AG04450 (cell line): Measurements from ENCODE around the gene RBKS. TPM values are rescaled to one million over a fixed set of nuclear protein-coding genes. Genes with fewer than 3 reads are reported as not detected.

Experiments used
- CTCF ChIA-PET: fragments of 300-600, 350-600 bp; formaldehyde crosslinking; extraction: SDS; loops from one replicate; lab custom pipeline; 2022; ENCODE audit warnings: antibody characterized with exemption, inconsistent platforms; lab: Charles Lee
- POLR2A ChIA-PET: fragments of 350-600 bp; formaldehyde crosslinking; extraction: SDS; loops from one replicate; lab custom pipeline; 2021; ENCODE audit warnings: antibody characterized with exemption, inconsistent platforms; lab: Yijun Ruan, JAX
- DNase-seq: peaks from one replicate; pipeline ENCODE4 v3.0.0-alpha.2; 2011; ENCODE audit warnings: low read depth, low spot score
- H3K27ac ChIP-seq: one replicate; pipeline ENCODE4 v1.5.1; 2012; ENCODE audit warnings: low read depth, low read length, control low read depth
- H3K27me3 ChIP-seq: one replicate; pipeline ENCODE4 v1.6.0; 2012; ENCODE audit warnings: low read length; ENCODE audit not compliant: control insufficient read depth, insufficient read depth
- H3K4me3 ChIP-seq: 2 replicates; pipeline ENCODE4 v1.5.1; 2011; ENCODE audit warnings: mild to moderate bottlenecking, low read depth, low read length, control low read depth
- H3K9me3 ChIP-seq: 2 replicates; pipeline ENCODE4 v1.5.1; 2012; ENCODE audit warnings: low read length; ENCODE audit not compliant: control insufficient read depth, insufficient read depth
- polyA minus RNA-seq: library from RNA; depleted of rRNA, polyadenylated mRNA; stranded (reverse); fragments of >200 nt; gene quantifications from 2 replicates; pipeline ENCODE4 v1.2.3, GENCODE V29; 2011; rRNA and poly(A)+ RNA removed
- polyA plus RNA-seq: library from polyadenylated mRNA; depleted of rRNA; stranded (reverse); fragments of >200 nt; gene quantifications from 2 replicates; pipeline ENCODE4 v1.2.3, GENCODE V29; 2011; rRNA removed
- TF ChIP-seq, protein P1 (sequence below): IDR thresholded peaks from 2 replicates; pipeline ENCODE4 v1.5.1; 2011; ENCODE audit warnings: low read depth, low read length, control low read depth, inconsistent platforms

RBKS gene
- polyA plus RNA-seq = 1.4 and 1.5 TPM in 2 replicates
- polyA minus RNA-seq = 1.0 and 1.1 TPM in 2 replicates

DNA sequence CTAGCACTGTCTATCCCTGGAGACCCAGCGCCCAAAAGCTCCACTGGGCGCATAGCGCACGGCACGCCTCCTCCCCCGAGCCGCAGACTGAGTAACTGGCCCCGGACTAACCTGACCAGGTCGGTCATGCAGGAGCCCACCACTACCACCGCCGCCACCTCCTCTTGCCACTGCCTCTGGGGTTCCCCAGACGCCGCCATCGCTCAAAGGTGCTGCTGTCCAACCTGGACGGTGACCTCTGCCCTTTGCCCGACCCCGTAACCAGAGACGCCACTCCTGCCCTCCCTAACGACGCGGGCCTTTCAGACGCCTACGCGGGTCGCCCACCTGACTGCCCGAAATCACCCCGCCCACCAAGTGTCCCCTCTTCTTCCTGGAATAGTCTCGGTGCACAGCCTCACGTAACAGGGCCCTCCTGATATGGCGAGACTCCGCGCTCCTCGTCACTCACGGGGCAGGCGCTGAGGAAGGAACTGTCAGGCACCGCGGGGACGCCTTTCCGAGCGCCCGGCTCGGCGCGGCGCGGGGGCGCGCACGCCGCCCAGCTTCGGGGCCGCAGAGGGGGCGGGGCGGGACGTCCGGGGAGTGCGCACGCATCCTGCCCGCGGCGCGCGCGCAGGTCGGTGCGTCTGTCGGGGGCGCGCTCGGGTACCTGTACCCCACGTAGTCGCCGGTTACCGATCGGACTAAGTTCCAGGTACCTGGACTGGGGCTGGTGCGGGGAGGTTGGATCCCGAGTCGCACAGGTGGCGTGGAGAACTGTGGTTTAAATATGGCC is at the start of gene RBKS, which contains the start of gene BABAM2:
Gene RBKS (minus strand): TSS at position 242 of the 778 bp plus-strand sequence. CDS start 42 bp downstream, at position 200.
Gene BABAM2 (plus strand): TSS at position 584 of the 778 bp plus-strand sequence. CDS start 3,828 bp downstream, outside the sequence.
- ChIA-PET CTCF (interaction anchor here (0.6 kb wide), 1 partner anchor 11 kb away, joined by 4 read pairs; no protein-coding TSS in a partner anchor), POLR2A (interaction anchor here (0.6 to 1.9 kb wide), 4 partner anchors 91 to 1224 kb away, joined by 4 to 6 read pairs (median 4); no protein-coding TSS in a partner anchor)
- peak within 1 kb of the TSS; percentile 88 for H3K4me3 ChIP-seq
- peak within 1 kb of the TSS; percentile 90 for H3K27ac ChIP-seq
- H3K27me3 ChIP-seq = no peaks in the 10 kb centered on the region
- H3K9me3 ChIP-seq = no peaks in the 10 kb centered on the region; the same call in 1 of the 2 replicates
- DNase-seq = peak; percentile 23
- TF ChIP-seq, protein P1, sequence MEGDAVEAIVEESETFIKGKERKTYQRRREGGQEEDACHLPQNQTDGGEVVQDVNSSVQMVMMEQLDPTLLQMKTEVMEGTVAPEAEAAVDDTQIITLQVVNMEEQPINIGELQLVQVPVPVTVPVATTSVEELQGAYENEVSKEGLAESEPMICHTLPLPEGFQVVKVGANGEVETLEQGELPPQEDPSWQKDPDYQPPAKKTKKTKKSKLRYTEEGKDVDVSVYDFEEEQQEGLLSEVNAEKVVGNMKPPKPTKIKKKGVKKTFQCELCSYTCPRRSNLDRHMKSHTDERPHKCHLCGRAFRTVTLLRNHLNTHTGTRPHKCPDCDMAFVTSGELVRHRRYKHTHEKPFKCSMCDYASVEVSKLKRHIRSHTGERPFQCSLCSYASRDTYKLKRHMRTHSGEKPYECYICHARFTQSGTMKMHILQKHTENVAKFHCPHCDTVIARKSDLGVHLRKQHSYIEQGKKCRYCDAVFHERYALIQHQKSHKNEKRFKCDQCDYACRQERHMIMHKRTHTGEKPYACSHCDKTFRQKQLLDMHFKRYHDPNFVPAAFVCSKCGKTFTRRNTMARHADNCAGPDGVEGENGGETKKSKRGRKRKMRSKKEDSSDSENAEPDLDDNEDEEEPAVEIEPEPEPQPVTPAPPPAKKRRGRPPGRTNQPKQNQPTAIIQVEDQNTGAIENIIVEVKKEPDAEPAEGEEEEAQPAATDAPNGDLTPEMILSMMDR = no peak

DNA sequence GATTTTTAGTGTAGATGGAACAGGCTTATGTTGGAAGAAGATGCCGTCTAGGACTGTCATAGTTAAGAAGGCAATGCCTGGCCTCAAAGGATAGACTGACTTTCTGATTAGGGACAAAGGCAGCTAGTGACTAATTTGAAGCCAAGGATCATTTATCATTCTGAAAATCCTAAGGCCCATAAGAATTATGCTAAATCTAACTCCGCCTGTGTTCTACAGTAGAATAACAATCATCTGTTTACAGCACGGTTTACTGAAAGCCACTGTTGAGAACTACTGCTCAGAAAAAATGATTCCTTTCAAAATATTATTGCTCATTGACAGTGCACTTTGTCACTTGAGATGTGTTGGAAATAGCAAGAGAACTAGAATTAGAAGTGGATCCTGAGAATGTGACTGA is 44.8 kb upstream of the RBKS start:
- ChIA-PET CTCF (no interaction called here), POLR2A (no interaction called here)
- Histone ChIP-seq H3K4me3 (no peak overlapping the region), H3K9me3 (no peaks in the 10 kb centered on the region), H3K27me3 (no peaks in the 10 kb centered on the region), H3K27ac (no peak overlapping the region)
- no peak for DNase-seq
- TF ChIP-seq, protein P1 = no peak

DNA sequence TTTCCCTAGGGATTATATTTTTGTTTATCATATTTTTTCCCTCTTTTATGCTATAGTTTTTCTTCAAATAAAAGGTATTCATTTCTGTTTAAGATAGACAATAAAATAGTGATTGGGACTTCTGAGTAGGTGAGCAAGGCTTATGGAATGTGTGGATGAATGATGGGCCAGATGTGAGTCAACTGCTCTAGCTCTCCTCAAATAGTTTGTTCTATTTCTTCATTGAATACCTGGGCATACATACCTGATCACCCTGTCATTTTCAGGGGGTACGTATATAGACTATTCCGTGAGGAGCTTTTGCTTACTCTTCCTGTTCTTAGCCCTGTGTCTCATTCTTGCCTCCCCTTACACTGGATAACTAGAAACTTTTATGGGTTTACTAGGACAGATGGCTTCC is 42.2 kb upstream of the RBKS start:
- Histone ChIP-seq H3K27me3 (no peaks in the 10 kb centered on the region), H3K9me3 (no peaks in the 10 kb centered on the region), H3K4me3 (no peak overlapping the region), H3K27ac (no peak overlapping the region)
- TF ChIP-seq, protein P1 = no peak
- ChIA-PET CTCF (no interaction called here), POLR2A (interaction anchor here (0.5 kb wide), 1 partner anchor 66 kb away, joined by 3 read pairs; no protein-coding TSS in a partner anchor)
- no peak for DNase-seq

DNA sequence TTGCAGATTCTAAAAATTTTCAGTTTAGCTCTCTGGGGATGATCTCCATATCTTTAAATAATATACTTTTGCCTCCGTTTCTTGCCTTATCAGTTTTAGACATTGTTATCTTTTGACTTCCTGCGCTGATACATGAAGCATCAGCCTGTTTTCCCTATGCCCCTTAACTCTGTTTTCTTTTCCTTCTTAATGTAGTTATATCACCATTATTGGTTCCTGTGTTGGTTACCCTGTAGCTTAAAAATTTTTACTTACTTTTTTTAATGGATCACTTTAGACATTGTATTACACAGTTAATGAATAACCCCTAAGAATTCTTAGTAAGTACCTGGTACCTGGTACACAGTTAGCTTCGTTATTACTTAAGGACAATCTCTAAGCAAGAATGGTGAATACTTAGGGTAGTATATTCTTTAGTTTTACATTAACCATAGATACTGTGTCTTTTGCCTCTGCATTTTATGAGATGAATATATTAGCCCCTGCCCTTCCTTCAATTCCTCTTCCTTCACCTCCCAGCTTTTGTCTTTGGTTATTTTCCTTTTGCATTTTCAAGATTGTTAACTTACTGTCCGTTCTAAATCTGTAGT is 41.3 kb upstream of the RBKS start:
- Histone ChIP-seq H3K27me3 (no peaks in the 10 kb centered on the region), H3K27ac (no peak overlapping the region), H3K9me3 (no peaks in the 10 kb centered on the region), H3K4me3 (no peak overlapping the region)
- DNase-seq = no peak
- TF ChIP-seq, protein P1 = no peak
- ChIA-PET POLR2A (no interaction called here), CTCF (interaction anchor here (0.7 kb wide), 1 partner anchor 27 kb away, joined by 3 read pairs; no protein-coding TSS in a partner anchor)
